Progenitor cell of endocrine pancreas (in vitro differentiated cells): ENCODE results near the gene GLRA3. TPM values are rescaled to one million over a fixed set of nuclear protein-coding genes. Genes with fewer than 3 reads are reported as not detected.

Source experiments
- DNase-seq: peaks from one replicate; pipeline ENCODE4 v3.0.0; 2021; ENCODE audit warnings: low spot score; ENCODE audit not compliant: unreplicated experiment
- H3K27ac Mint-ChIP-seq: 2 replicates; pipeline ENCODE4 v1.8.0; 2021; ENCODE audit warnings: mild to moderate bottlenecking, moderate library complexity, mixed read lengths
- H3K27me3 Mint-ChIP-seq: 2 replicates; pipeline ENCODE4 v1.8.0; 2021; ENCODE audit warnings: mixed read lengths
- H3K36me3 Mint-ChIP-seq: 2 replicates; pipeline ENCODE4 v1.8.0; 2022; ENCODE audit warnings: mixed read lengths; ENCODE audit not compliant: insufficient read depth
- H3K4me1 Mint-ChIP-seq: 2 replicates; pipeline ENCODE4 v1.8.0; 2021; ENCODE audit warnings: low read depth, mixed read lengths
- H3K4me3 Mint-ChIP-seq: 2 replicates; pipeline ENCODE4 v1.8.0; 2021; ENCODE audit warnings: low read depth, mild to moderate bottlenecking, moderate library complexity, mixed read lengths
- H3K9me3 Mint-ChIP-seq: 2 replicates; pipeline ENCODE4 v1.8.0; 2021; ENCODE audit warnings: low read depth, mixed read lengths
- total RNA-seq: library from RNA; stranded (reverse); gene quantifications from 2 replicates; pipeline ENCODE4 v1.2.1, GENCODE V29; 2021
- TF ChIP-seq, protein P1 (sequence below): fragments of 200-600 bp; sonication (generic); IDR thresholded peaks from one replicate; pipeline ENCODE4 v1.5.0; 2021; ENCODE audit warnings: antibody characterized with exemption, mild to moderate bottlenecking; ENCODE audit not compliant: unreplicated experiment

The GLRA3 gene
- total RNA-seq, 1 donor from 2014 or later, result 0.10 TPM

DNA sequence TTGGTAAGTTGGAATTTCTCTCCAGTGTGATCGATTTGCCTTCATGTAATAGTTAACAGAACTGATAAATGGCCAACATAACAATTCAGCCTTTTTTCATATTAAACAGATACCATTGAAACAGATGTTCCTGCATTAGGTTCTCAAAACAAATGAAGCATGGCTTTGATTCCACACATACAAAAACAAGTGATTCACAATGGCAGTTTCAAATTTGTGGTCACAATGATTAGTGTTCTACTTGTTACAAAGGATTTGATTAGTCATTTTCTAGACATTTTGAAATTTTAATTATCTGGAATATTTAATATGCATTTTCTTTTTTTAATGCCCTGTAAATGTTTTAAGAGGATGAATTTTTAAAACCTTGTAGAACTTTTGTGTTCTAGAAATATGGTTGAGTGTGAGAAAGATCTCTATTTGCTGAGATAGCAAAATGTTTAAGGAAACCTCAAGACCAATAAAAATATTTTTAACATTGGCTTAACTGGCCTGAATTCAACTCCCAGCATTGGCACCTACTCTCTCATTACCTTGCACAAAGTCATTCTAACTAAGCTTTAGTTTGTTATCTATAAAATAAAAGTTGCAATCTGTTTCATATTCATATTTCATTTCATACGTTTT lies 18.9 kb upstream of the GLRA3 start:
- Mint-ChIP-seq H3K27ac (no peak overlapping the region), H3K9me3 (peaks cover 2% of the 10 kb centered on the region), H3K36me3 (no peaks in the 10 kb centered on the region), H3K4me1 (no peaks in the 10 kb centered on the region), H3K27me3 (no peaks in the 10 kb centered on the region), H3K4me3 (no peak overlapping the region)
- no peak for DNase-seq
- TF ChIP-seq, protein P1, sequence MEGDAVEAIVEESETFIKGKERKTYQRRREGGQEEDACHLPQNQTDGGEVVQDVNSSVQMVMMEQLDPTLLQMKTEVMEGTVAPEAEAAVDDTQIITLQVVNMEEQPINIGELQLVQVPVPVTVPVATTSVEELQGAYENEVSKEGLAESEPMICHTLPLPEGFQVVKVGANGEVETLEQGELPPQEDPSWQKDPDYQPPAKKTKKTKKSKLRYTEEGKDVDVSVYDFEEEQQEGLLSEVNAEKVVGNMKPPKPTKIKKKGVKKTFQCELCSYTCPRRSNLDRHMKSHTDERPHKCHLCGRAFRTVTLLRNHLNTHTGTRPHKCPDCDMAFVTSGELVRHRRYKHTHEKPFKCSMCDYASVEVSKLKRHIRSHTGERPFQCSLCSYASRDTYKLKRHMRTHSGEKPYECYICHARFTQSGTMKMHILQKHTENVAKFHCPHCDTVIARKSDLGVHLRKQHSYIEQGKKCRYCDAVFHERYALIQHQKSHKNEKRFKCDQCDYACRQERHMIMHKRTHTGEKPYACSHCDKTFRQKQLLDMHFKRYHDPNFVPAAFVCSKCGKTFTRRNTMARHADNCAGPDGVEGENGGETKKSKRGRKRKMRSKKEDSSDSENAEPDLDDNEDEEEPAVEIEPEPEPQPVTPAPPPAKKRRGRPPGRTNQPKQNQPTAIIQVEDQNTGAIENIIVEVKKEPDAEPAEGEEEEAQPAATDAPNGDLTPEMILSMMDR, result no peak

DNA sequence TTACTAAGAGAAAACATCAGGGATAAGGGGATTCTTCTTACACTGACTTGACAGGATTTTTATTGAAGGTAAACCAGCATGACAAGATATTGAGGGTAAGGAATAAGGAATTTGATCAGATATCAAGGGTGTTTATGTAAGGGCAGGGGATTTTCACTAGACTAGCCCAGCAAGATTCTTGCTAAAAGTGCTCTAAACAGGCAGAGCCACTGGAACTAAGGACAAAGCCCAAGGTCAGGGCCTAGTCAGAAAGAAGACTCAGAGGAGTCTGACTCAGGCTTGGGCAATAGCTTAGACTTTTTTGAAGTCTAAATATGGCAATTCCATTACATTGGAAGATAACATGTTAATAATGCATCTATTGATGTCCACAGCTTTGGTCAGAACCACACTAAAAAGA lies 6.5 kb upstream of the GLRA3 start:
- H3K27ac Mint-ChIP-seq, result no peak overlapping the region
- H3K27me3 Mint-ChIP-seq, result no peaks in the 10 kb centered on the region
- DNase-seq, result no peak
- no peaks in the 10 kb centered on the region for H3K9me3 Mint-ChIP-seq
- H3K4me1 Mint-ChIP-seq, result no peaks in the 10 kb centered on the region
- TF ChIP-seq, protein P1, result no peak
- H3K4me3 Mint-ChIP-seq, result no peak overlapping the region
- no peaks in the 10 kb centered on the region for H3K36me3 Mint-ChIP-seq

DNA sequence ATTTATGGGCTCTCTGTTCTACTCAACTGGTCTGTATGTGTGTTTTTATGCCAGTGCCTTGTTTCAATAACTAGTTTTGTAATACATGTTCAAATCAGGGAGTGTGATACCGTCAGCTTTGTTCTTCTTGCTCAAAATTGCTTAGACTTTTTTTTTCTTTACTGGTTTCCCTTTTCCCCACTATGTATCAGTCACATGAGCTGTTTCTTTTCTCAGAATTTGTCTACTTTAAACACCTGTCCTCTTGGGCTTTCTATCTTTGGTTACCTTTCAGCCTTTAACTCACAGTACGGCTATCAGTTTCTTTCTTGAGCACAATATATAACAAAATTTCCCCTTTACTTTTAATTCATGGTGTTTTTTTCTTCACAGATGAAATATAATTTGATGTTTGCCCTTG lies 5.4 kb upstream of the GLRA3 start:
- no peak for DNase-seq
- H3K36me3 Mint-ChIP-seq, result no peaks in the 10 kb centered on the region
- H3K4me1 Mint-ChIP-seq, result peaks cover 6% of the 10 kb centered on the region
- H3K9me3 Mint-ChIP-seq, result no peaks in the 10 kb centered on the region
- TF ChIP-seq, protein P1, result no peak
- no peak overlapping the region for H3K27ac Mint-ChIP-seq
- H3K4me3 Mint-ChIP-seq, result no peak overlapping the region
- H3K27me3 Mint-ChIP-seq, result no peaks in the 10 kb centered on the region

DNA sequence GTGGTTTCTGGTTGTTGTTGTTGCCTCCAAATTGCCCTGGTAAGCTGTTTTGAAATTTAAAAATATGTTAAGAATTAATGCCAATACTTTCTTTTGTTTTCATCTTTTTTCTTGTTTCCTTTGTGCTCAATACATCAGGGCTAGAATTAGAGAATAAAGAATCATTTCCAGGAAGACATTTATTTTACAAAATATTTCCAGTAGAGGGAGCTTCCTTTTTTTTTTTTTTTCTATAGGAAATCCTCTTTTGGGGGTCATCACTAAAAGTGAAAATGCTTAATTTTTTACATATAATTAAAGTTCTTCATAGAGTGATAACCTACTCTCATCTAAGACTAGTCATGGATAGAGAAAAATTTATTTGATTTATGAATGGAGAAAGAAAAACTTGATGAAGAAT lies 2.4 kb downstream of the GLRA3 start:
- Mint-ChIP-seq H3K27ac (no peak overlapping the region), H3K36me3 (no peaks in the 10 kb centered on the region), H3K4me1 (peaks cover 12% of the 10 kb centered on the region), H3K9me3 (no peaks in the 10 kb centered on the region), H3K4me3 (no peak overlapping the region), H3K27me3 (no peaks in the 10 kb centered on the region)
- TF ChIP-seq, protein P1, result no peak
- DNase-seq, result no peak

DNA sequence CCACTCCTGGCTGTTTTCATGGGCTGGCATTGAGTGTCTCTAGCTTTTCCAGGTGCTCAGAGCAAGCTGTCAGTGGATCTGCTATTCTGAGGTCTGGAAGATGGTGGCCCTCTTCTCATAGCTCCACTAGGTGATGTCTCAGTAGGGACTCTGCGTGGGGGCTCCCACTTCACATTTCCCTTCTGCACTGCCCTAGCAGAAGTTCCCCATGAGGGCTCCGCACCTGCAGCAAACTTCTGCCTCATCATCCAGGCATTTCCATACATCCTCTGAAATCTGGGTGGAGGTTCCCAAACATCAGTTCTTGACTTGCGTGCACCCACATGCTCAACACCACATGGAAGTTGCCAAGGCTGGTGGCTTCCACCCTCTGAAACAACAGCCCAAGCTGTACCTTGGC lies 13.8 kb downstream of the GLRA3 start:
- Mint-ChIP-seq H3K9me3 (peaks cover 9% of the 10 kb centered on the region), H3K36me3 (no peaks in the 10 kb centered on the region), H3K4me1 (no peaks in the 10 kb centered on the region), H3K27ac (no peak overlapping the region), H3K4me3 (no peak overlapping the region), H3K27me3 (no peaks in the 10 kb centered on the region)
- no peak for DNase-seq
- TF ChIP-seq, protein P1, result no peak
